ENCODE results near the gene TMSB10. TPM values are rescaled to one million over a fixed set of nuclear protein-coding genes. Genes with fewer than 3 reads are reported as not detected.

TMSB10 gene
- total and polyA plus RNA-seq, 4 donors: 225 to 518 (median 256) TPM

DNA sequence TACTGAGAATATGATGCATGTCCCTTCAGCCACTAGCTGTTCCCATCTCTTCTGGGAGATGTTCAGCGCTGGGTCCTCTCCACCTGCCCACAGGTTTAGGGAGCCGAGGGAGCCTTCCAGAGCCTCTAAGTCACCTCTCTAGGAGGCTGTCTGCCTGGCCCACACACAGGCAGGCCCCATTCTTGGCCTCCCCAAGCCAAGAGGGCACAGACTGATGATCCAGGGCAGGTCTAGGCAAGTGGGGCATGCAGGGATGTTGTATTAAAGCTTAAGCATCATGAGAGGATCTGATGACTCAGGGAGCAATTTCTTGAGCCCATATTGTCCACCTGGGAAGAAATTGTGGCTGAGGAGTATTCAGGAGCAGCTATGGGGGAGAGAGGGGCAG, 19.9 kb downstream of the TMSB10 start:
- Histone ChIP-seq H3K36me3 (ENCODE audit: control insufficient read depth in 4 of 4, insufficient read depth in 3 of 4, low read depth in 1 of 4, low read length in 3 of 4) (no peaks in the 10 kb centered on the region), H3K9me3 (ENCODE audit: control insufficient read depth in 4 of 4, low read length in 3 of 4) (no peaks in the 10 kb centered on the region), H3K27ac (ENCODE audit: low read depth in 1 of 2, low read length in 2 of 2) (no peak overlapping the region), H3K4me1 (ENCODE audit: control insufficient read depth in 4 of 4, insufficient read depth in 4 of 4, low read length in 3 of 4) (peaks cover 4 to 18% (median 10%) of the 10 kb centered on the region in 4 donors), H3K9ac (ENCODE audit: low read depth in 1 of 2, low read length in 2 of 2) (no peak overlapping the region), H3K4me3 (ENCODE audit: low read depth in 1 of 3, low read length in 3 of 3) (no peak overlapping the region), H3K27me3 (ENCODE audit: control insufficient read depth in 4 of 4, insufficient read depth in 4 of 4, low read length in 3 of 4) (no peaks in the 10 kb centered on the region)
- no peak for TF ChIP-seq MAX (IDR thresholded peaks at IDR 0.05)
- TF ChIP-seq, protein P1, sequence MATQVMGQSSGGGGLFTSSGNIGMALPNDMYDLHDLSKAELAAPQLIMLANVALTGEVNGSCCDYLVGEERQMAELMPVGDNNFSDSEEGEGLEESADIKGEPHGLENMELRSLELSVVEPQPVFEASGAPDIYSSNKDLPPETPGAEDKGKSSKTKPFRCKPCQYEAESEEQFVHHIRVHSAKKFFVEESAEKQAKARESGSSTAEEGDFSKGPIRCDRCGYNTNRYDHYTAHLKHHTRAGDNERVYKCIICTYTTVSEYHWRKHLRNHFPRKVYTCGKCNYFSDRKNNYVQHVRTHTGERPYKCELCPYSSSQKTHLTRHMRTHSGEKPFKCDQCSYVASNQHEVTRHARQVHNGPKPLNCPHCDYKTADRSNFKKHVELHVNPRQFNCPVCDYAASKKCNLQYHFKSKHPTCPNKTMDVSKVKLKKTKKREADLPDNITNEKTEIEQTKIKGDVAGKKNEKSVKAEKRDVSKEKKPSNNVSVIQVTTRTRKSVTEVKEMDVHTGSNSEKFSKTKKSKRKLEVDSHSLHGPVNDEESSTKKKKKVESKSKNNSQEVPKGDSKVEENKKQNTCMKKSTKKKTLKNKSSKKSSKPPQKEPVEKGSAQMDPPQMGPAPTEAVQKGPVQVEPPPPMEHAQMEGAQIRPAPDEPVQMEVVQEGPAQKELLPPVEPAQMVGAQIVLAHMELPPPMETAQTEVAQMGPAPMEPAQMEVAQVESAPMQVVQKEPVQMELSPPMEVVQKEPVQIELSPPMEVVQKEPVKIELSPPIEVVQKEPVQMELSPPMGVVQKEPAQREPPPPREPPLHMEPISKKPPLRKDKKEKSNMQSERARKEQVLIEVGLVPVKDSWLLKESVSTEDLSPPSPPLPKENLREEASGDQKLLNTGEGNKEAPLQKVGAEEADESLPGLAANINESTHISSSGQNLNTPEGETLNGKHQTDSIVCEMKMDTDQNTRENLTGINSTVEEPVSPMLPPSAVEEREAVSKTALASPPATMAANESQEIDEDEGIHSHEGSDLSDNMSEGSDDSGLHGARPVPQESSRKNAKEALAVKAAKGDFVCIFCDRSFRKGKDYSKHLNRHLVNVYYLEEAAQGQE (IDR thresholded peaks at IDR 0.05): no peak
- no peak for TF ChIP-seq FOXA2 (IDR thresholded peaks at IDR 0.05)
- TF ChIP-seq RXRA (IDR thresholded peaks at IDR 0.05): no peak
- no peak for TF ChIP-seq ATF3 (IDR thresholded peaks at IDR 0.05)
- no peak for TF ChIP-seq YY1 (IDR thresholded peaks at IDR 0.05)
- TF ChIP-seq TAF1 (conservative IDR thresholded peaks at IDR 0.05): no peak
- TF ChIP-seq HNF4G (IDR thresholded peaks at IDR 0.05): no peak
- no peak for TF ChIP-seq ZBTB33 (IDR thresholded peaks at IDR 0.05)
- TF ChIP-seq JUND (IDR thresholded peaks at IDR 0.05): no peak
- TF ChIP-seq CTCF (IDR thresholded peaks at IDR 0.05; ENCODE audit: low read depth, low read length, missing input control): no peak
- TF ChIP-seq FOXA1 (IDR thresholded peaks at IDR 0.05): no peak
- WGBS: 96% methylated on average over 2 of the region's 2 CpGs
- no peak for DNase-seq (ENCODE audit: low spot score)

DNA sequence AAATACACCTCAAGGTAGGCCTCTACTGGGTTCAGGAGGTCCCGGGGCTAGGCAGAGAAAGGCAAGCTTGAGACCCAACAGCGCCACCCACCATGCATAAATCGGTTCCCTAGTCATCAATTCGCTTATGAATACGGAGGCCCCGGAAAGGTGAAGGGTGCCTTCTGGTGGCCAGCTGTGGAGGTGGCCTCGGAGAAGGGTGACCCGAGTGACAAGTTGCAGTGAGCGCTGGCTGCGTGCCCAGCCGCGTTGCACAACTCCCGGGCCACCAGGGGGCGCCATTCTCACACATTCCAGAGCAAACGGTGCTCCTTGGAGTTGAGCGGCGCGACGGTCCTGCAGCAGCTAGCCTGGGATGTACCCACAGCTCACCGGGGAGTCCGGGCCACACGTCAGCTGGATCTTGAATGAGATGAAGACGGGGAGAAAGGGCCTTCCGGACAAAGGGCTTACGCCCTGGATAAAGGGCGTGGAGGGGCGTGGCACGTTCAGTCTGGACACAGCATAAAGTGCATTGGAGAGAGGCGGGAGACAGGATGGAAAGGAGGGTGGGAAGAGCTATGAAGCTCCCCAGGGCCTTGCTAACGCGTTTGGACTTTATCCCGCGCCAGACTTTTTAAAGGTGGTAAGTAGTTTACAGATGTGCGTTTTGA, 20.4 kb downstream of the TMSB10 start:
- H3K36me3 ChIP-seq (ENCODE audit: control insufficient read depth in 4 of 4, insufficient read depth in 3 of 4, low read depth in 1 of 4, low read length in 3 of 4): no peaks in the 10 kb centered on the region
- 3% methylated on average over 34 of the region's 34 CpGs for WGBS
- H3K27me3 ChIP-seq (ENCODE audit: control insufficient read depth in 4 of 4, insufficient read depth in 4 of 4, low read length in 3 of 4): no peaks in the 10 kb centered on the region
- H3K9ac ChIP-seq (ENCODE audit: low read depth in 1 of 2, low read length in 2 of 2): no peak overlapping the region
- H3K4me3 ChIP-seq (ENCODE audit: low read depth in 1 of 3, low read length in 3 of 3): peak overlapping the region in 1 of 3 donors; percentile 34
- DNase-seq (ENCODE audit: low spot score): peak; percentile 99
- H3K4me1 ChIP-seq (ENCODE audit: control insufficient read depth in 4 of 4, insufficient read depth in 4 of 4, low read length in 3 of 4): peaks cover 2 to 18% (median 10%) of the 10 kb centered on the region in 4 donors
- no peak overlapping the region for H3K27ac ChIP-seq (ENCODE audit: low read depth in 1 of 2, low read length in 2 of 2)
- H3K9me3 ChIP-seq (ENCODE audit: control insufficient read depth in 4 of 4, low read length in 3 of 4): no peaks in the 10 kb centered on the region
- TF ChIP-seq ATF3 (IDR thresholded peaks at IDR 0.05) (no peak), NR2F2 (IDR thresholded peaks at IDR 0.05) (peak; percentile 88), FOXA1 (IDR thresholded peaks at IDR 0.05) (no peak), SP1 (IDR thresholded peaks at IDR 0.05) (peak; percentile 64), ZBTB33 (IDR thresholded peaks at IDR 0.05) (no peak), HNF4G (IDR thresholded peaks at IDR 0.05) (peak; percentile 26), MAX (IDR thresholded peaks at IDR 0.05) (peak; percentile 28), HNF4A (conservative IDR thresholded peaks at IDR 0.05) (peak in 1 of 2 donors; percentile 64), YY1 (IDR thresholded peaks at IDR 0.05) (peak; percentile 41), CTCF (IDR thresholded peaks at IDR 0.05; ENCODE audit: low read depth, low read length, missing input control) (peak; percentile 98), JUND (IDR thresholded peaks at IDR 0.05) (no peak), TAF1 (conservative IDR thresholded peaks at IDR 0.05) (no peak)

Data from liver (tissue), 9 donors.